GM12801 (cell line): ENCODE data around the gene MGP.

Experiments used
- TF ChIP-seq, protein P1 (sequence below): IDR thresholded peaks from one replicate; pipeline ENCODE4 v1.5.1; 2011; ENCODE audit warnings: control low read depth; ENCODE audit not compliant: insufficient read length; ENCODE audit errors: extremely low read depth

The MGP gene

DNA sequence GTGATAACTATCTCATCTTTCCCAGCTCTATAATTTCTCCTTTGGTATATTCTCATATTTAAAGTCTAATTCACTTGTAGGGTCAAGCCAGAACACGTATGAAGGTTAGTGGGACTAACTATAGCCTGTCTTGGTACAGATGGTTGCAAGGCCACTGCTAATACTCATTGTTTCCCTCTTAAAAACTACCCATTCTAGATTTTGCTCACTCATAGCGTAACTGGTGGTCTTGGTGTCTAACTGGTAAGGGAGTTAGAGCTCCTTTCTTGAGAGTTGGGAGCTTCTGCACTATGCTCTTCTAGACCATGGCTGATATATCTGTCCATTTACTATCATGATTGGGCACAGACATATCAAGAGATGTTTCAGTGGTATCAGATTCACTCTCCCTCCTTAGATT, 8.8 kb downstream of the MGP start:
- TF ChIP-seq, protein P1, sequence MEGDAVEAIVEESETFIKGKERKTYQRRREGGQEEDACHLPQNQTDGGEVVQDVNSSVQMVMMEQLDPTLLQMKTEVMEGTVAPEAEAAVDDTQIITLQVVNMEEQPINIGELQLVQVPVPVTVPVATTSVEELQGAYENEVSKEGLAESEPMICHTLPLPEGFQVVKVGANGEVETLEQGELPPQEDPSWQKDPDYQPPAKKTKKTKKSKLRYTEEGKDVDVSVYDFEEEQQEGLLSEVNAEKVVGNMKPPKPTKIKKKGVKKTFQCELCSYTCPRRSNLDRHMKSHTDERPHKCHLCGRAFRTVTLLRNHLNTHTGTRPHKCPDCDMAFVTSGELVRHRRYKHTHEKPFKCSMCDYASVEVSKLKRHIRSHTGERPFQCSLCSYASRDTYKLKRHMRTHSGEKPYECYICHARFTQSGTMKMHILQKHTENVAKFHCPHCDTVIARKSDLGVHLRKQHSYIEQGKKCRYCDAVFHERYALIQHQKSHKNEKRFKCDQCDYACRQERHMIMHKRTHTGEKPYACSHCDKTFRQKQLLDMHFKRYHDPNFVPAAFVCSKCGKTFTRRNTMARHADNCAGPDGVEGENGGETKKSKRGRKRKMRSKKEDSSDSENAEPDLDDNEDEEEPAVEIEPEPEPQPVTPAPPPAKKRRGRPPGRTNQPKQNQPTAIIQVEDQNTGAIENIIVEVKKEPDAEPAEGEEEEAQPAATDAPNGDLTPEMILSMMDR, result no peak

DNA sequence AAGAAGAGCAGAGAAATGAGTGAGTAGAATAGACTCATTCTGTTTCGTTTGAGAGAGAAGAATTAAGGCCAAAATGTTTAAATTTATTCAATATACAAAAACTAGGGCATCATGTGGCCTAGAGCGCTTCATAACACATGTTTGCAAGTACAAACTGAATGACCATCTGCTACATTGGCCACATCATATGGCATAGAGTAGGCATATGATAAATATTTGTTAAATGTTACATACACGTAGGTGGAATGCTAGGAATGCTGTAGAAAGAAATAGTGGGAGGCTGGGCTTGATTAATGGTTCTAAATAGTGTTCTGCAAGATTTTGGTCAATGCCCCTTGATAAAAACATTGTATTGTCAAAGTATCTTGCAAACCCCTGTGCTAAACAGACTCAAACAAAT, 10.8 kb downstream of the MGP start:
- TF ChIP-seq, protein P1, result no peak

DNA sequence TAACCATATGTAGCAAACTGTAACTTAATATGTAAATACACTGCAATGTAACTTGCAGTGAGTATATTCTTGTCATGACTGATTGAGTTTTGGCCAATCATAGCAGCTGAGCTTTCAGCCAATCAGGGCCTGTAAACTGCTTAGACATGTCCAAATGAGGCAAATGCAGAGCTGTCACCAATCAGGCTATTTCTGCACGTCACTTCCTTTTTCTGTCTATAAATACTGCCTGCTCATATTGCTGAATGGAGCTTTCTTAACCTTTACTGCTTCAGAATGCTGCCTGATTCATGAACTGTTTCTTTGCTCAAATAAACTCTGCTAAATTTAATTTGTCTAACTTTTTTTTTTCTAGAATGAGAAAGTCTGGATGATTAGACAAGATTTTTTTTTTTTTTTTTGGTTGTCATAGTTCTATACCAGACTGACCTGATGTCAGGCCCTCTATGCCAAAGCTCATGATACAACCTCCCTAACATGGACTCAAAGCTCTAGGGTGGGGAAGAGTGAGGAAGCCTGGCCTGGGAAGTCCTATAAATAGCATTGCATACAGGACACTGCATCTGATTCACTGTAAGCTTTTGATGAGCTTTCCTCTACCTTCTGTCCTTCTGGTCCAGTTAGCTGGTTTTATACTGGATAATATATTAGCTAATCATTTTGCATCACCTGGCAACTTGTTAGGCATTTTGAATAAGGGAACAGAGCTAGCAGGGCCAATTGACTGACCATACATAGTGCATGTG, 12.0 kb downstream of the MGP start:
- TF ChIP-seq, protein P1, result no peak

DNA sequence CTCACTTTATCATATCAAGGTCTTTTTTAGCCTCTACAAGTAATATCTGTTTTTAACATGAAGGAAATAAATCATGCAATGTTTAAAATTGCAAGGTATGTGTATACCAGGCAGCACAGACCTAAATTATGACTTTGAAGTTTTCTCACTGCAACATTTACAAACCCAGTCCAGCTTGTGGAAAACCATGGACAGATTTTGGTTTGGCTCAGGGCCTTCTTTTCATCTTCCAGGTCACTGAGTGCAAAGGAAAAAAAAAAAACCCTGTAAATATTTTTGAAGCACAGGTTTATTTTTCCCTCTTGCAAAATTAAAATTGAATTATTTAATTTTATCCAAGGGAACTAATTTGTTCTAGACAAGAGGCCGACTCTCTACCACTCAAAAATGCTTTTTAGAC, 13.8 kb downstream of the MGP start:
- TF ChIP-seq, protein P1, result no peak

DNA sequence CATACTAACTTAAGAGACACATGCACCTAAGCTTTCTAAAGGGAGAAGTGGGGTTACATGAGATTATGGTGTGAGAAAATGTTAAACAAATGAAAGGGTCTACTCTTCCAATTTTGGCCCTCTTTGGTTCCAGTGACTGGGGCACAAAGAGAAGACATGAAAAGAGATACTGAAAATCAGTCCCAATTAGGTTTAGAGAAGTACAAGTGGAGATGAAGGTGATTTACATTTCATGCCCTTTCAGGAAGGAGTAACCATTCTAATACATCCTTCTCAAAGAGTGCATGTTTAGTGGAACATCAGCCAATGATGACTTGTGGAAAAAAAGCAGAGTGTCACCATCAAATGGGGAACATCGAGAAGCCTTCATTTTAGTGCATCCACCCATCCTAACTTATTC, 14.4 kb downstream of the MGP start:
- TF ChIP-seq, protein P1, result no peak

DNA sequence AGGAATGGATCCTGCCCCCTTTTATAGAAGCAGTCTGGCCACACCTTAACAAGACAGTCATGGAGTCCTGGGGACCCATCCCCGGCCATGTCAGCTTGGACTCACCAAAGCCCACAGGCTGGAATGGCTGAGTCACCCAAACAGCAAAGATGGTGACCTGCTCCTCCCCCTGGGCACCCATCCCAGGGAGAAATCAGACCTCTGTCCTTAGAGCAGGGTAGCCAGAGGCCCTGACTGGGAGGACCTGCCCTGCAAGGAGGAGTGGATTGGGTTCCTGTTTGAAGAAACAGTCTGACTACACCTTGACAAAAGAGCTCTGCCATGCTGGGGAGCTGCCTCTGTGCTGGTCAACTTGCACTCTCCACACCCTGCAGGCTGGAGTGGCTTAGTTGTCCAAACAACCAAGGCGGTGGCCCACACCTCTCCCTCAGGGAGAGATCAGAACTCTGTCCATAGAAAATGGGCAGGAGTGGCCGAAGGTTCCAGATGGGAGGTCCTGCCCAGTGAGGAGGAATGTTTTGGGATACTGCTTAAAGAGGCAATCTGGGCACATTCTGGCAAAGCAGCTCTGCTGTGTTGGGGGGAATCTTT, 16.6 kb downstream of the MGP start:
- TF ChIP-seq, protein P1, result no peak

DNA sequence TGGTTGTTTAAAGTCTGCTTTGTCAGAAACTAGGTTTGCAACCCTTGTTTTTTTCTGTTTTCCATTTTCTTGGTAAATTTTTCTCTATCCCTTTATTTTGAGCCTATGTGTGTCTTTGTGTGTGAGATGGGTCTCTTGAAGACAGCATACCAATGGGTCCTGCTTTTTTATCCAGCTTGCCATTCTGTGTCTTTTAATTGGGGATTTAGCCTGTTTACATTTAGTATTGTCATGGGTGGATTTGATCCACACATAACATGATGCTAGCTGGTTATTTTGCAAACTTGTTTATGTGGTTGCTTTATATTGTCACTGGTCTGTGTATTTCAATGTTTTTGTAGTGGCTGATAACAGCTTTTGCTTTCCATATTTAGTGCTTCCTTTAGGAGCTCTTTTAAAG, 25.2 kb downstream of the MGP start:
- TF ChIP-seq, protein P1, result no peak
